GM18499 (cell line): ENCODE results near the gene PCDHGA7.
"Not testable (repeated sequence)": the region's sequence is repeated elsewhere in the genome, so short reads cannot be mapped to it uniquely, and the experiment has no call there.

ENCODE experiments used
- ATAC-seq: cut with Tn5 transposase; IDR thresholded peaks from one replicate; pipeline ENCODE4 v1.9.1; 2021; ENCODE audit warnings: moderate number of reproducible peaks; ENCODE audit not compliant: insufficient read depth, unreplicated experiment

PCDHGA7 gene

GRCh38 chr5:141382469-141383294 lies at the start of gene PCDHGA7:
TSS of gene PCDHGA7 (plus strand) at chr5:141382742. CDS start at chr5:141382900, 158 bp downstream.
- ATAC-seq = no peak

- no peak for ATAC-seq
These were observed 43.8 kb upstream of the PCDHGA7 start, which contains the start of gene PCDHGA2 for GRCh38 chr5:141338538-141339306. TSS of gene PCDHGA2 (plus strand) at chr5:141338760.

GRCh38 chr5:141340781-141341354 lies 41.7 kb upstream of the PCDHGA7 start:
- not testable (repeated sequence) for ATAC-seq

DNA sequence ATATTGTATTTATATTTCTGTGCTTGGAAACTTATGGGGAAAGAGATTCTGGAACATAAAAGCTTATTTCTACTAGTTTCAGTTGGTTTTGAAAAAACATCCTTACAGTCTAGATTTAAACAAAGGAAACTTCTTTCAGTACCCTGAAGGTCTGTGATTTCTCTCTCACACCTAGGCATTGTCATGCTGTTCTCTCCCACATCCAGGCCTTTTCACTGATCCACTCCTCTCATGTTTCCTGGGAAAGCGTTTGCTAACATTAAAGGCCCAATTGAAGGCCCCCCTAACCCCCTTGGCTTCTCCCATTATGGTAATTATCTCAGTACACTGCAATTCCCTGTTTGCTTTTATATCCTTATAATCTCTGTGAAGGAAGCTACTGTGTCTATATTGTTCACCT lies 39.8 kb upstream of the PCDHGA7 start:
- ATAC-seq = no peak

GRCh38 chr5:141343242-141343952 lies 39.1 kb upstream of the PCDHGA7 start, which contains the start of gene PCDHGA3:
TSS of gene PCDHGA3 (plus strand) at chr5:141343829. CDS start at chr5:141344034, 205 bp downstream.
- ATAC-seq = no peak

DNA sequence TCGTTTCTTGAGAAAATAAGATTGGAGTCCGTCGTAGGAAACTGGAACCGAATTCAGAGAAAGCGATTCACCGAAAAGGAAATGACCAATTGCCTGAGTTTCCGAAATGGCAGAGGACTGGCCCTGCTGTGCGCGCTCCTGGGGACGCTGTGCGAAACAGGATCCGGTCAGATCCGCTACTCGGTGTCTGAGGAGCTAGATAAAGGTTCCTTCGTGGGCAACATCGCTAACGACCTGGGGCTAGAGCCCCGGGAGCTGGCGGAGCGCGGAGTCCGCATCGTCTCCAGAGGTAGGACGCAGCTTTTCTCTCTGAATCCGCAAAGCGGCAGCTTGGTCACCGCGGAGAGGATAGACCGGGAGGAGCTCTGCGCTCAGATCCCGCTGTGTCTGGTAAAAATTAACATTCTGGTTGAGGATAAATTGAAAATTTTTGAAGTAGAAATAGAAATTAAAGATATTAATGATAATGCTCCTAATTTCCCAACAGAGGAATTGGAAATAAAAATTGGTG lies 38.5 kb upstream of the PCDHGA7 start:
- no peak for ATAC-seq

- no peak for ATAC-seq
These were observed 37.2 kb upstream of the PCDHGA7 start for GRCh38 chr5:141345327-141345726.

DNA sequence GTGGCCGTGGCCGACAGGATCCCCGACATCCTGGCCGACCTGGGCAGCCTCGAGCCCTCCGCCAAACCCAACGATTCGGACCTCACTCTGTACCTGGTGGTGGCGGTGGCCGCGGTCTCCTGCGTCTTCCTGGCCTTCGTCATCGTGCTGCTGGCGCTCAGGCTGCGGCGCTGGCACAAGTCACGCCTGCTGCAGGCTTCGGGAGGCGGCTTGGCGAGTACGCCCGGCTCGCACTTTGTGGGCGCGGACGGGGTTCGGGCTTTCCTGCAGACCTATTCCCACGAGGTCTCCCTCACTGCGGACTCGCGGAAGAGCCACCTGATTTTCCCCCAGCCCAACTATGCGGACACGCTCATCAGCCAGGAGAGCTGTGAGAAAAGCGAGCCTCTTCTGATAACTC lies 36.5 kb upstream of the PCDHGA7 start:
- not testable (repeated sequence) for ATAC-seq

- ATAC-seq = no peak
These were observed 32.5 kb upstream of the PCDHGA7 start, which contains the start of gene PCDHGB1 for GRCh38 chr5:141349917-141350619. TSS of gene PCDHGB1 (plus strand) at chr5:141350099. CDS start at chr5:141350261, 162 bp downstream.

DNA sequence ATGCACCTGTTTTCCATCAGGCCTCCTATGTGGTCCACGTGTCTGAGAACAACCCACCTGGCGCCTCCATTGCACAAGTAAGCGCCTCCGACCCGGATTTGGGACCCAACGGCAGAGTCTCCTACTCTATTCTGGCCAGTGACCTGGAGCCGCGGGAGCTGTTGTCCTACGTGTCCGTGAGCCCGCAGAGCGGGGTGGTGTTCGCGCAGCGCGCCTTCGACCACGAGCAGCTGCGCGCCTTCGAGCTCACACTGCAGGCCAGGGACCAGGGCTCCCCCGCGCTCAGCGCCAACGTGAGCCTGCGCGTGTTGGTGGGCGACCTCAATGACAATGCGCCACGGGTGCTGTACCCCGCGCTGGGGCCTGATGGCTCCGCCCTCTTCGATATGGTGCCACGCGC lies 31.0 kb upstream of the PCDHGA7 start:
- ATAC-seq = no peak

DNA sequence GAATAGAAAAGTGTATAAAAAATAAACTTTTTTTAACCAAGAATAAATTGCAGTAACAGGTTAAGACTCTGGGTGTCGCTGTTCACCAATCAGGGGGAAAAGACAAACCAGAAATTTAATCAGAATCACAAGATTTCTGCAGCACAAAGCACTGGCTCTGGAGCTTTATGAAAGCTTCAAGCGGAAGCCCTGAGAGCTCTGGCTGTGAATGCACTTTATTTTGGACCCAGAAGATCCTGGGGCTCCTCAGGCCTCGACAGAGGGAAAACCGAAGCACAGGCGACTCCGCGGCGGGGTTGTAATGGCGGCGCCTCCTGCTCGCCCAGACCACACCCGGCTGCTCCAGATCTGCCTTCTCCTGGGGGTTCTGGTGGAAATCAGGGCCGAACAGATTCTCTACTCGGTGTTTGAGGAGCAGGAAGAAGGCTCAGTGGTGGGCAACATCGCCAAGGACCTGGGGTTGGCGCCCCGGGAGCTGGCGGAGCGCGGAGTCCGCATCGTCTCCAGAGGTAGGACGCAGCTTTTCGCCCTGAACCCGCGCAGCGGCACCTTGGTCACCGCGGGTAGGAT lies 27.6 kb upstream of the PCDHGA7 start, which contains the start of gene PCDHGA4:
TSS of gene PCDHGA4 (plus strand) at position 122 of the 570 bp plus-strand sequence. CDS start at position 209, 87 bp downstream.
- ATAC-seq = no peak

DNA sequence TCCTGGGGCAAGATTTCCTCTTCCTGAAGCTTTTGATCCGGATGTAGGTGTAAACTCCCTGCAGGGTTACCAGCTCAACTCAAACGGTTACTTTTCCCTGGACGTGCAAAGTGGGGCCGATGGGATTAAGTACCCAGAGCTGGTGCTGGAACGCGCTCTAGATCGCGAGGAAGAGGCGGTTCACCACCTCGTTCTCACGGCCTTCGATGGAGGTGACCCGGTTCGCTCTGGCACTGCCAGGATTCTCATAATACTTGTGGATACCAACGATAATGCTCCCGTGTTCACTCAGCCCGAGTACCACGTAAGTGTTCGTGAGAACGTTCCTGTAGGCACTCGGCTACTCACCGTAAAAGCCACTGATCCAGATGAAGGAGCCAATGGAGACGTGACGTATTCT lies 26.9 kb upstream of the PCDHGA7 start:
- ATAC-seq = no peak

GRCh38 chr5:141356133-141356532 lies 26.4 kb upstream of the PCDHGA7 start:
- ATAC-seq = no peak

- no peak for ATAC-seq
These were observed 25.6 kb upstream of the PCDHGA7 start for GRCh38 chr5:141356950-141357349.

- ATAC-seq = no peak
These were observed 22.6 kb upstream of the PCDHGA7 start, which contains the start of gene PCDHGB2 for GRCh38 chr5:141359790-141360426. TSS of gene PCDHGB2 (plus strand) at chr5:141359994. CDS start at chr5:141360136, 142 bp downstream.

DNA sequence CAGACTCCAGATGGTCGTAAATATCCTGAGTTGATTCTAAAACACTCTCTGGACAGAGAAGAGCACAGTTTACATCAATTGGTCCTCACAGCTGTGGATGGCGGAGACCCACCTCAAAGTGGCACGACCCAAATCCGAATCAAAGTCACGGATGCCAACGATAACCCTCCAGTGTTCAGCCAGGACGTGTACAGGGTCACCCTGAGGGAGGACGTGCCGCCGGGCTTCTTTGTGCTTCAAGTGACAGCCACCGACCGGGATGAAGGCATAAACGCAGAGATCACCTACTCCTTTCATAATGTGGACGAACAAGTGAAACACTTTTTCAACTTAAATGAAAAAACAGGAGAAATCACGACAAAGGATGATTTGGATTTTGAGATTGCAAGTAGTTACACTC lies 21.9 kb upstream of the PCDHGA7 start:
- ATAC-seq = no peak

DNA sequence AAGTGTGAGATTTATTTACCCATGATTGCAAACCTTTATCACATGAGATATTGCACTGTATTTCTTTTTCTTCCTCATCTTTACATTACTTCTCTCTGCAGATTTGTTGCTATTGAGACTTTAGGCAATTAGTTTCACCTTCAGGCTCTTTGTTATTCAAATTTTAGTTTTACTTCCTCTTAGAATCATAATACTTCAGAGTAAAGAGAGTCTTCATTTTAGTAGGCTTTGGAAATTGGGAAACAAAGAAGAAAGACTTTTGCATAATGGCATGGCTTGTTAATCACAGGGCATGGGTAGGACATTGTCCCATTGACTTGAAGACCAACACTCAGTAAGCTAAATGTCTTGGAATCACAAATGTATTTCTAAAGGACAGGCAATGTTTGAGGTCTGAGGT lies 19.8 kb upstream of the PCDHGA7 start:
- ATAC-seq = no peak

- no peak for ATAC-seq
These were observed 18.4 kb upstream of the PCDHGA7 start, which contains the start of gene PCDHGA5 for GRCh38 chr5:141363952-141364660. TSS of gene PCDHGA5 (plus strand) at chr5:141364162. CDS start at chr5:141364331, 169 bp downstream.
